OCI-LY7 (cell line): ENCODE measurements around the gene CDKAL1.

Experiments used
- CTCF ChIP-seq: fragments of 200-600 bp; sonication (generic); conservative IDR thresholded peaks from 2 replicates; pipeline ENCODE4 v1.5.1; 2014; ENCODE audit warnings: mild to moderate bottlenecking, antibody characterized with exemption, low read length, moderate library complexity, mixed read lengths
- EZH2phosphoT487 ChIP-seq: fragments of 200-600 bp; sonication (generic); IDR thresholded peaks from 2 replicates; pipeline ENCODE4 v1.6.1; 2018; ENCODE audit warnings: low read depth, borderline replicate concordance, mild to moderate bottlenecking, mixed run types, antibody characterized with exemption, low read length, moderate library complexity, mixed read lengths

GRCh38 chr6:20840675-20841074 is 306.4 kb downstream of the CDKAL1 start:
- no peak for TF ChIP-seq CTCF
- TF ChIP-seq EZH2phosphoT487, result no peak
